OCI-LY1 (cell line): ENCODE data around the gene ATG7.
A peak's percentile ranks its signal among the peaks of the same experiment; 100 is the strongest.

Experiments
- H2AFZ ChIP-seq: fragments of 200-600 bp; sonication (generic), shearing (Covaris generic); 2 replicates; pipeline ENCODE4 v1.6.0; 2014; ENCODE audit warnings: antibody characterized with exemption, mild to moderate bottlenecking, low read length
- H3F3A ChIP-seq: fragments of 200-600 bp; sonication (generic), shearing (Covaris generic); 2 replicates; pipeline ENCODE4 v1.6.0; 2014; ENCODE audit warnings: mild to moderate bottlenecking, antibody characterized with exemption, low read length, moderate library complexity; ENCODE audit not compliant: insufficient read depth
- H3K27ac ChIP-seq: fragments of 200-600 bp; sonication (generic); 2 replicates; pipeline ENCODE4 v1.5.1; 2014; ENCODE audit warnings: low read length, mixed run types, mild to moderate bottlenecking, low read depth; ENCODE audit not compliant: poor library complexity, severe bottlenecking
- H3K27me3 ChIP-seq: fragments of 200-600 bp; sonication (generic); 2 replicates; pipeline ENCODE4 v1.6.0; 2014; ENCODE audit warnings: antibody characterized with exemption, mild to moderate bottlenecking, low read length, moderate library complexity; ENCODE audit not compliant: insufficient read depth
- H3K36me3 ChIP-seq: fragments of 200-600 bp; sonication (generic); 2 replicates; pipeline ENCODE4 v1.6.1; 2014; ENCODE audit warnings: mild to moderate bottlenecking, antibody characterized with exemption, low read length, moderate library complexity, mixed read lengths; ENCODE audit not compliant: insufficient read depth
- H3K4me1 ChIP-seq: fragments of 200-600 bp; sonication (generic); 2 replicates; pipeline ENCODE4 v1.5.1; 2014; ENCODE audit warnings: mild to moderate bottlenecking, low read length, moderate library complexity; ENCODE audit not compliant: insufficient read depth, severe bottlenecking
- H3K4me2 ChIP-seq: fragments of 200-600 bp; sonication (generic), shearing (Covaris generic); 2 replicates; pipeline ENCODE4 v1.6.1; 2014; ENCODE audit warnings: low read length
- H3K4me3 ChIP-seq: fragments of 200-600 bp; sonication (generic); 2 replicates; pipeline ENCODE4 v1.5.1; 2014; ENCODE audit warnings: low read length, low read depth, mild to moderate bottlenecking, mixed read lengths; ENCODE audit not compliant: poor library complexity, severe bottlenecking
- H3K79me2 ChIP-seq: fragments of 200-600 bp; shearing (Covaris generic); 2 replicates; pipeline ENCODE4 v1.6.1; 2016; ENCODE audit warnings: mixed run types, low read length, mixed read lengths; ENCODE audit not compliant: insufficient read depth
- H3K9ac ChIP-seq: fragments of 200-600 bp; sonication (generic), shearing (Covaris generic); 2 replicates; pipeline ENCODE4 v1.6.1; 2014; ENCODE audit warnings: mild to moderate bottlenecking, low read length, mixed read lengths
- H3K9me2 ChIP-seq: fragments of 200-600 bp; sonication (generic), shearing (Covaris generic); 2 replicates; pipeline ENCODE4 v1.6.1; 2014; ENCODE audit warnings: low read depth, mild to moderate bottlenecking, low read length, mixed read lengths
- H3K9me3 ChIP-seq: fragments of 200-600 bp; shearing (Covaris generic); 2 replicates; pipeline ENCODE4 v1.6.1; 2014; ENCODE audit warnings: low read length, mixed read lengths
- H4K20me1 ChIP-seq: fragments of 200-600 bp; sonication (generic), shearing (Covaris generic); 2 replicates; pipeline ENCODE4 v1.6.0; 2016; ENCODE audit warnings: mild to moderate bottlenecking, low read length; ENCODE audit not compliant: insufficient read depth
- CTCF ChIP-seq: fragments of 200-600 bp; sonication (generic), shearing (Covaris generic); IDR thresholded peaks from 2 replicates; pipeline ENCODE4 v1.5.1; 2017; ENCODE audit warnings: mild to moderate bottlenecking, antibody characterized with exemption, low read length, moderate library complexity, mixed read lengths
- EZH2 ChIP-seq: fragments of 200-600 bp; sonication (generic), shearing (Covaris generic); IDR thresholded peaks from 2 replicates; pipeline ENCODE4 v1.8.0; 2017; ENCODE audit warnings: borderline replicate concordance, mixed run types, mild to moderate bottlenecking, antibody characterized with exemption, low read length, moderate library complexity, mixed read lengths

The ATG7 gene

GRCh38 chr3:11363715-11364114, 91.5 kb downstream of the ATG7 start:
- H3K27ac ChIP-seq, result no peak overlapping the region

DNA sequence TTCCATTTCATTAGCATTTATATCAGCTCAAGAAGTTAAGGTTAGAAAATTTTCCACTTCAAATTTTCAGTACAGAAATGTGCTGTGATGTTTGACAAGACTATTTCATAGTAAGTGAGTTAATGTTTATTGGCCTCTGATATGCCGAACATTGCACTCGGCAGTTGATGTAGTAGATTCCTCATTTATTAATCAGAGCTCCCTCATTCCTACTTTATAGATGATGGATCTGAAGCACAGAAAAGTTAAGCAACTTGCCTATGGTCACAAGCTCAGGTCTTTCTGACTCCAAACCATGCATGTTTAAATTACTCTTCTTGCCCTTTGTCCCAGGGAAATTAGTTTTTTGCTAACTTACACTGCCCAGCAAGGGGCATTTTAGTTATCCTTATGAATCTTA, 92.0 kb downstream of the ATG7 start:
- no peak overlapping the region for H3K4me2 ChIP-seq
- H3K4me3 ChIP-seq, result no peak overlapping the region
- no peaks in the 10 kb centered on the region for H3K9me2 ChIP-seq
- H3K27ac ChIP-seq, result no peak overlapping the region
- peaks cover 20% of the 10 kb centered on the region for H3K4me1 ChIP-seq
- H3K27me3 ChIP-seq, result no peaks in the 10 kb centered on the region
- TF ChIP-seq EZH2 (no peak), CTCF (no peak)
- peaks cover 46% of the 10 kb centered on the region for H3K36me3 ChIP-seq
- H3K9ac ChIP-seq, result no peak overlapping the region
- no peaks in the 10 kb centered on the region for H3K79me2 ChIP-seq
- no peak overlapping the region for H2AFZ ChIP-seq
- H3F3A ChIP-seq, result no peaks in the 10 kb centered on the region
- no peaks in the 10 kb centered on the region for H4K20me1 ChIP-seq
- H3K9me3 ChIP-seq, result no peaks in the 10 kb centered on the region

More at GRCh38 chr3:11363715-11364114, 91.5 kb downstream of the ATG7 start:
- no peak overlapping the region for H3K4me2 ChIP-seq
- no peak for TF ChIP-seq CTCF
- no peaks in the 10 kb centered on the region for H3K79me2 ChIP-seq
- no peak overlapping the region for H3K4me3 ChIP-seq
- no peaks in the 10 kb centered on the region for H3K9me2 ChIP-seq
- H3K9me3 ChIP-seq, result no peaks in the 10 kb centered on the region
- H3K27me3 ChIP-seq, result no peaks in the 10 kb centered on the region
- H3K9ac ChIP-seq, result no peak overlapping the region
- no peaks in the 10 kb centered on the region for H4K20me1 ChIP-seq
- peaks cover 46% of the 10 kb centered on the region for H3K36me3 ChIP-seq
- no peak overlapping the region for H2AFZ ChIP-seq
- H3F3A ChIP-seq, result no peaks in the 10 kb centered on the region
- peaks cover 20% of the 10 kb centered on the region for H3K4me1 ChIP-seq

GRCh38 chr3:11367143-11367693, 95.0 kb downstream of the ATG7 start:
- Histone ChIP-seq H3K79me2 (no peaks in the 10 kb centered on the region), H3K4me1 (peaks cover 20% of the 10 kb centered on the region), H2AFZ (no peak overlapping the region), H3F3A (no peaks in the 10 kb centered on the region), H3K9me2 (no peaks in the 10 kb centered on the region), H3K36me3 (peaks cover 34% of the 10 kb centered on the region; the same call in 1 of the 2 replicates), H3K27me3 (no peaks in the 10 kb centered on the region), H3K9ac (no peak overlapping the region), H4K20me1 (no peaks in the 10 kb centered on the region), H3K9me3 (no peaks in the 10 kb centered on the region), H3K4me2 (no peak overlapping the region), H3K27ac (peak overlapping the region; percentile 32), H3K4me3 (no peak overlapping the region)
- TF ChIP-seq EZH2, result no peak
- TF ChIP-seq CTCF, result no peak
